Osteocyte (in vitro differentiated cells): Measurements from ENCODE around the gene ROS1. TPM values are rescaled to one million over a fixed set of nuclear protein-coding genes. Genes with fewer than 3 reads are reported as not detected.

Experiments used
- DNase-seq: peaks from one replicate; pipeline ENCODE4 v3.0.0; 2021; ENCODE audit warnings: mixed read lengths; ENCODE audit not compliant: unreplicated experiment; ENCODE audit errors: extremely low spot score
- H3K27ac Mint-ChIP-seq: one replicate; pipeline ENCODE4 v1.8.0; 2021; ENCODE audit warnings: mild to moderate bottlenecking, mixed read lengths; ENCODE audit not compliant: unreplicated experiment
- H3K27me3 Mint-ChIP-seq: one replicate; pipeline ENCODE4 v1.8.0; 2021; ENCODE audit warnings: mixed read lengths; ENCODE audit not compliant: unreplicated experiment
- H3K36me3 Mint-ChIP-seq: one replicate; pipeline ENCODE4 v1.8.0; 2021; ENCODE audit warnings: mixed read lengths; ENCODE audit not compliant: unreplicated experiment
- H3K4me1 Mint-ChIP-seq: one replicate; pipeline ENCODE4 v1.8.0; 2021; ENCODE audit warnings: mixed read lengths; ENCODE audit not compliant: unreplicated experiment
- H3K4me3 Mint-ChIP-seq: one replicate; pipeline ENCODE4 v1.8.0; 2021; ENCODE audit warnings: mild to moderate bottlenecking, moderate library complexity, mixed read lengths; ENCODE audit not compliant: unreplicated experiment
- H3K9me3 Mint-ChIP-seq: one replicate; pipeline ENCODE4 v1.8.0; 2021; ENCODE audit warnings: mixed read lengths; ENCODE audit not compliant: unreplicated experiment
- total RNA-seq: library from RNA; stranded (reverse); gene quantifications from 2 replicates; pipeline ENCODE4 v1.2.1, GENCODE V29; 2021
- TF ChIP-seq, protein P1 (sequence below): fragments of 200-600 bp; sonication (generic); IDR thresholded peaks from 2 replicates; pipeline ENCODE4 v1.5.0; 2021; ENCODE audit warnings: antibody characterized with exemption, mild to moderate bottlenecking, moderate library complexity

The ROS1 gene
- total RNA-seq, 1 donor from 2014 or later: not detected

DNA sequence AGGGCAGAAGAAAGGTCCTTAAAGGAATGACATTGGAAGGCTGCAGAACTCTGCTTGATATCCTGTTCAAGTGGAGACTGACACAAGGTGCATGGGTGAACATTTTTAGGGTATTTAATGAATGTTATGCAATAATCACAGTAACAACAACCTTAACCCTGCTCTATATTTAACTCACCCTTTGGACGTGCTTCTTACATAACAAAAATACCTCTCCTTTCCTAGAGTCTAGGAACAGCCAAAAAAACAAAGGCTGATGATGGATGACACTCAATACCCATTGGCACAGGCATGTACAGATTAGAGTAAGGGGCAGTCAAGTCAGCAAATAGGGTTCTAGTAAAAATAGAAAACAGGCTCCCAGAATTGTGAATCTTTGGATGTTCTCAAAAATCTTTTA, 30.6 kb downstream of the ROS1 start:
- TF ChIP-seq, protein P1, sequence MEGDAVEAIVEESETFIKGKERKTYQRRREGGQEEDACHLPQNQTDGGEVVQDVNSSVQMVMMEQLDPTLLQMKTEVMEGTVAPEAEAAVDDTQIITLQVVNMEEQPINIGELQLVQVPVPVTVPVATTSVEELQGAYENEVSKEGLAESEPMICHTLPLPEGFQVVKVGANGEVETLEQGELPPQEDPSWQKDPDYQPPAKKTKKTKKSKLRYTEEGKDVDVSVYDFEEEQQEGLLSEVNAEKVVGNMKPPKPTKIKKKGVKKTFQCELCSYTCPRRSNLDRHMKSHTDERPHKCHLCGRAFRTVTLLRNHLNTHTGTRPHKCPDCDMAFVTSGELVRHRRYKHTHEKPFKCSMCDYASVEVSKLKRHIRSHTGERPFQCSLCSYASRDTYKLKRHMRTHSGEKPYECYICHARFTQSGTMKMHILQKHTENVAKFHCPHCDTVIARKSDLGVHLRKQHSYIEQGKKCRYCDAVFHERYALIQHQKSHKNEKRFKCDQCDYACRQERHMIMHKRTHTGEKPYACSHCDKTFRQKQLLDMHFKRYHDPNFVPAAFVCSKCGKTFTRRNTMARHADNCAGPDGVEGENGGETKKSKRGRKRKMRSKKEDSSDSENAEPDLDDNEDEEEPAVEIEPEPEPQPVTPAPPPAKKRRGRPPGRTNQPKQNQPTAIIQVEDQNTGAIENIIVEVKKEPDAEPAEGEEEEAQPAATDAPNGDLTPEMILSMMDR: no peak
- H3K27me3 Mint-ChIP-seq: peaks cover 38% of the 10 kb centered on the region
- H3K9me3 Mint-ChIP-seq: no peaks in the 10 kb centered on the region
- no peak overlapping the region for H3K4me3 Mint-ChIP-seq
- H3K4me1 Mint-ChIP-seq: no peaks in the 10 kb centered on the region
- no peaks in the 10 kb centered on the region for H3K36me3 Mint-ChIP-seq
- no peak overlapping the region for H3K27ac Mint-ChIP-seq
- DNase-seq: no peak

DNA sequence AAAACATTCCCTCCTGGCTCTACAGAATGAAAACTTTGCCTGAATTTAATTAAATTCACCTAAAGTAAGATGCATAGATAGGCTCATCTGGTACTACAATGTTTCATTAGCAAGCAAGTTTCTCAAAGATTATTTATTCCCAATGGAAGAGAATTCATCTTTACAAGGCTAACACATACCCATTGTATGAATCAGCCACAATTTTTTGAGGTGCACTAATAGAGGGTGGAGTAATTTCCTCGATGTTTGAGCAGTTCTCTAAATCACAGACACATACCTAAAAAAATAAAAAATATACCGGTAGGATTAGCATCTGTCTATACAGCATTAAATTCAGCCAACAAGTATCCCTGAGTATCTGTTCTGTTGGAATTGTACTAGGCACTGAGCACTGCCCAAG, 32.7 kb downstream of the ROS1 start:
- DNase-seq: no peak
- TF ChIP-seq, protein P1: no peak
- no peak overlapping the region for H3K27ac Mint-ChIP-seq
- H3K4me3 Mint-ChIP-seq: no peak overlapping the region
- H3K9me3 Mint-ChIP-seq: no peaks in the 10 kb centered on the region
- H3K27me3 Mint-ChIP-seq: peaks cover 38% of the 10 kb centered on the region
- no peaks in the 10 kb centered on the region for H3K4me1 Mint-ChIP-seq
- H3K36me3 Mint-ChIP-seq: no peaks in the 10 kb centered on the region

DNA sequence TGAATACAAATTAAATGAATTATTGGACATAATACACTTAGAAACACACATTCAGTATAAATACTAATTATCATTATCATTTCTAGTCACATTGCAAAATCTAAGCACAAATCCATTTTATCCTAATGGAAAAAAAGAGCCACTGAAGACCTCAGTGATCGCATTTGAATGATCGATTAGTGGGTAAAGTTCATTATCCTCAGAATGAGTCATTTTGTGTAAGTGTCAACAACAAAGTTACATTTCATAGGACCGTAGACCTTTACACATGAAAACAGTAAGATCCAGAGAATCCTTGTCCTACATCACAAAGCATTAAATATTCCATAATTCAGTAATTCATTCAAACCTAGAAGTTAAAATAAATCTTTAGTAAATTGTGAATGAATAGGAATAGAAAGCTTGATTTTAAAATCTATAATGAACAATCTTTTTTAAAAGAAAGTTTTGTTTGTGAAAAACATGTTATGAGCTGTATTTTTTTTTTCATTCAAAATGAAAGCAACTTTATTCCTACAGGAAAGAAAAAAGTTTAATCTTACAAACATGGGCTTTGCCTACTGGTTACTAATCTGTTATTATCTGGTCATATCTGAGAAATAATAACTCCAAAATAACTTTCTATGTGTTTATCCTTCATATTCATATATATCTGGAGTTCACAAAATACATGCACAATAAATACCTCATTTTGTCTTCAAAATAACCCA, 33.7 kb downstream of the ROS1 start:
- TF ChIP-seq, protein P1: no peak
- H3K4me3 Mint-ChIP-seq: no peak overlapping the region
- DNase-seq: no peak
- no peaks in the 10 kb centered on the region for H3K4me1 Mint-ChIP-seq
- H3K27ac Mint-ChIP-seq: no peak overlapping the region
- H3K36me3 Mint-ChIP-seq: no peaks in the 10 kb centered on the region
- H3K27me3 Mint-ChIP-seq: peaks cover 40% of the 10 kb centered on the region
- H3K9me3 Mint-ChIP-seq: no peaks in the 10 kb centered on the region

DNA sequence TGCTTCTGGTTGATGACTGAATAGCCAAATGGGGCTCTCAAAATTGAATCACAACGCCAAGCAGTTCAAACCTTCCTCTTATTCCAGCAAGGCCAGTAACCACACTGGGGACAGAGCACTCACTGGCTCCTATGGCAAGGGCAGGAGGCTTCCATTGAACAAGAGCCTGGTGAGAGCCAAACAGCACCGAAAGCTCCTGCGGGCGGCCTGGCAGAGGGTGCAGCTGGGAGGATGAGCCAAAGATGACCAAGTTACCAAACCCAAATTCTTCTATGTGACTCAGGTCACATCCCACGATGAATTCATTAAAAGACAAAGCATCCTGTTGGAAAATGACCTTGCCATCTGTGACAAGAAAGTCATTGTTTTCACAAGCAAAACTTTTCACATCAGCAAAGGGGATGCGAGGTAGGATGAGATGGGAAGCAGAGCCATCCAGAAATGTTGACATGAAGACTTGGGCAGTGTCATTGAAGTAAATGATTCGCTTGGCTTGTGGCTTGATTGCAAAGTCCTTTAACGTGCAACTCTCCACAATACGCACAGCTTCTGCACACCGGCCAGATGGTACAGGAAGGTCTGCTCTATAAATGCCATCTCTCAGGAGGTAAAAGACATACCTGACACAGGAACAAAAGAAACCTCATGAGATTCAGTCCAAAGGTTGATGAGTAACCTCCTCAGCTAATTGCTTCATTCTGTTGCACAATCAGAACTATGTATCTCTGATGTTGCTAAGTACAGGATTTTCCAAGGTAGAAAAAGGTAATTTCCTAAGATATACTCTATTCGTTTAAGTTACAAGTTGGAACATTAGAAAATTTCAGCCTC, 36.3 kb downstream of the ROS1 start:
- no peak for DNase-seq
- H3K36me3 Mint-ChIP-seq: no peaks in the 10 kb centered on the region
- TF ChIP-seq, protein P1: no peak

DNA sequence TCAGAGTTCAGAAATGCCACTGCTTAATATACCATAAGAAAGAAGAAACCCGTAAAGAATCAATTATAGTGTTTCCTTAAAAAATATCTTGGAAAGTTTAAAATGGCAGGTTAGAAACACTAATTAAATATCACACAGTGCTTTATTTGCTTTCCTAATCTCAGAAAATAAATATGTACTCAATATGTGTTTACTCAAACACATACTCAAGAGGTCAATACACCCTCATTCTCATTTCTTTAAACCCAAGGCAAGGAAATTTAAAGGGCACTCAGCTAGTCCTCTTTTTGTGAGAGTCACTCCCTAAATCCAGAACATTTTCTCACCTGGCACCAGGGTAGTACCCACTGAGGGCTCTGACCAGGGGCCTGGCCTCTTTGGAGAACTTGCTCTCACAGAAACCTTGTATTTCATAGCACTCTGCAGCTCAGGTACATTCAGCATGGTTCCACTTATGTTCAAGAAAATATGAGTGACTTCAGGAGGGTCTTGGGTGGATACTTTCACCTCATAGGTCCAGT, 38.2 kb downstream of the ROS1 start:
- Mint-ChIP-seq H3K27me3 (peaks cover 25% of the 10 kb centered on the region), H3K27ac (no peak overlapping the region), H3K4me1 (no peaks in the 10 kb centered on the region), H3K4me3 (no peak overlapping the region), H3K9me3 (no peaks in the 10 kb centered on the region), H3K36me3 (no peaks in the 10 kb centered on the region)
- no peak for DNase-seq
- TF ChIP-seq, protein P1: no peak

More for the DNA sequence above, 36.3 kb downstream of the ROS1 start:
- no peaks in the 10 kb centered on the region for H3K4me1 Mint-ChIP-seq
- H3K27ac Mint-ChIP-seq: no peak overlapping the region
- peaks cover 34% of the 10 kb centered on the region for H3K27me3 Mint-ChIP-seq
- no peaks in the 10 kb centered on the region for H3K9me3 Mint-ChIP-seq
- H3K4me3 Mint-ChIP-seq: no peak overlapping the region
